GM13977 (cell line): ENCODE results near the gene CEBPB.

Experiments
- DNase-seq: peaks from one replicate; pipeline ENCODE4 v3.0.0; 2012; ENCODE audit warnings: low spot score
- in situ Hi-C: fragments of 300-500 bp; cut with MboI; formaldehyde crosslinking; loops from one replicate; pipeline ENCODE4 v1.12.0; 2022; ENCODE audit warnings: low sequenced_read_pairs, low pct_unique_long_range_greater_than_20kb, mixed read lengths, inconsistent platforms; ENCODE audit not compliant: unreplicated experiment
- TF ChIP-seq, protein P1 (sequence below): IDR thresholded peaks from 2 replicates; pipeline ENCODE4 v1.5.1; 2012; ENCODE audit warnings: mild to moderate bottlenecking, control low read depth; ENCODE audit not compliant: insufficient read depth; ENCODE audit errors: extremely low read depth, missing control alignments

The CEBPB gene

DNA sequence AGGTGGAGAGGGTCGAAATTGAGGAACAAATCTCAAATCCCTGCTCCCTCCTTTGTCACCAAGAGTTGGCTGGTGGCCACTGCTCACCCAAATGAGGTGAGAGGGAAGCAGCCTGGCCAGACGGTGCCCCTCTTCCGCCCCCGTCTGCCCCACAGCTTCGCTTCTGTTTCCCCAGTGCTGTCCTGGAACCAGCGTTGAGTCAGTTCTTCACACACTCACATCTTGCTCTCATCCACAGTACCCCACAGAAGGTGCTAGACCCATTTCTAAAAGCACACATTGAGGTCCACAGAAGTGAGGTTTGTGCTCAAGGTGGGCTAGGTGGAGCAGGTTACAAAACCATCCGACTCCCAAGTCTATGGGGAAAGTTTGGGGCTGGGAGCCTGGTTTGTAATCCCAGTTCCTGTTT is 3.8 kb downstream of the CEBPB start:
- TF ChIP-seq, protein P1, sequence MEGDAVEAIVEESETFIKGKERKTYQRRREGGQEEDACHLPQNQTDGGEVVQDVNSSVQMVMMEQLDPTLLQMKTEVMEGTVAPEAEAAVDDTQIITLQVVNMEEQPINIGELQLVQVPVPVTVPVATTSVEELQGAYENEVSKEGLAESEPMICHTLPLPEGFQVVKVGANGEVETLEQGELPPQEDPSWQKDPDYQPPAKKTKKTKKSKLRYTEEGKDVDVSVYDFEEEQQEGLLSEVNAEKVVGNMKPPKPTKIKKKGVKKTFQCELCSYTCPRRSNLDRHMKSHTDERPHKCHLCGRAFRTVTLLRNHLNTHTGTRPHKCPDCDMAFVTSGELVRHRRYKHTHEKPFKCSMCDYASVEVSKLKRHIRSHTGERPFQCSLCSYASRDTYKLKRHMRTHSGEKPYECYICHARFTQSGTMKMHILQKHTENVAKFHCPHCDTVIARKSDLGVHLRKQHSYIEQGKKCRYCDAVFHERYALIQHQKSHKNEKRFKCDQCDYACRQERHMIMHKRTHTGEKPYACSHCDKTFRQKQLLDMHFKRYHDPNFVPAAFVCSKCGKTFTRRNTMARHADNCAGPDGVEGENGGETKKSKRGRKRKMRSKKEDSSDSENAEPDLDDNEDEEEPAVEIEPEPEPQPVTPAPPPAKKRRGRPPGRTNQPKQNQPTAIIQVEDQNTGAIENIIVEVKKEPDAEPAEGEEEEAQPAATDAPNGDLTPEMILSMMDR = no peak
- DNase-seq = no peak
- in situ Hi-C loops = loop anchor here (25.0 kb wide), 1 partner anchor 207 kb away; the partner anchor contains the start of gene SNAI1

DNA sequence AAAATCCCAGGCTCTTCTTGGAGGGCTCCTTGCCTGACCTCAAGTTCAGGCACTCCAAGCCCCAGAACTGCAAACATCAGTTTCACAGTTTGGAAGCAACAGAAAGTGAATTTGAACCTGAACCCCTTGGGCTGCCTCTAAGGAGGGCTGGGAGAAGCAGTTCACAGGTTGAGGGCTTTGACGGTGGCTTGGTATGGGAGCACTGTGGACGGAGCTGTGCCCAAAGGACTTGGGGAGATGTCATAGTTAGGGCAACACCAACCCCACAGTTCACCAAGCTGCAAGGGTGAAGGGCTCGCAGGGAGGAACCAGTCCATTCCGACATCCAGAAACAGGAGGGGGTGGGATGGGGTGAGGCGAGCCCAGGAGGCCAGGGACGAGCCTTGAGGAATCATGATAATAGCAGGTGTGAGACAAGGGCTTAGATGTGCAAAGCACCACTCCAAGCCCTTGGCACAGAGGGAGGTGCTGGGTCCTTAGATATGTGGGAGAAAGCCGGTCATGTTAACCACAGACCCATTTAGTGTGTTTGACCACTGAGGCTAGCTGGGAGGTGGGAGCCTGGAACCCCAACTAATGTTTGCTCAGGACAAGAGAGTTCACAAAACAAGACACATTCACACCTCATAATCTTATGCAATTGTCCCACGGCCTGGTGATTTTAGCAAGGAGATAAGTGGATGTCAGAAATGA is 4.3 kb downstream of the CEBPB start:
- TF ChIP-seq, protein P1 = no peak
- DNase-seq = no peak
- in situ Hi-C loops = loop anchor here (25.0 kb wide), 1 partner anchor 208 kb away; the partner anchor contains the start of gene SNAI1

DNA sequence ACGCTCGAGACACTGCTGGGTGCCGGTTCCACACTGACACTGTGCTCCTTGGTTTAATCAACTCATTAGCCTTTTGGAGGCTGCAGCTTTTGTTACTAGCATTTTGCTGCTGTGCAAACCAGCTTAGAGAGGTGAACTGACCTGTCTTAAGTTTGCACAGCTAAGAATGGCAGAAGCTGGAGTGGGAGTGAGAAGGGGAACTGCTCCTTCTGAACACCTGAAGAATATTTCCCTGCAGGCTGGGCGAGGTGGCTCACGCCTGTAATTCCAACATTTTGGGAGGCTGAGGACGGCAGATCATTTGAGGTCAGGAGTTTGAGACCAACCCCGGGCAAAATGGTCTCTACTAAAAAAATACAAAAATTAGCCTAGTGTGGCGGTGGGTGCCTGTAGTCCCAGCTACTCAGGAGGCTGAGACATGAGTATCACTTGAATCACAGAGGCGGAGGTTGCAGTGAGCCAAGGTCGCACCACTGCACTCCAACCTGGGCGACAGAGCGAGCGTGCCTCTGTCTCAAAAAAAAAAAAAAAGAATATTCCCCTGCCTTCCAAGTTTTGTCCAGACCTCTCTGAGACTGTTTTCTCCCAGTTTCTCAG is 5.0 kb downstream of the CEBPB start:
- in situ Hi-C loops = loop anchor here (25.0 kb wide), 1 partner anchor 208 kb away; the partner anchor contains the start of gene SNAI1
- DNase-seq = no peak

DNA sequence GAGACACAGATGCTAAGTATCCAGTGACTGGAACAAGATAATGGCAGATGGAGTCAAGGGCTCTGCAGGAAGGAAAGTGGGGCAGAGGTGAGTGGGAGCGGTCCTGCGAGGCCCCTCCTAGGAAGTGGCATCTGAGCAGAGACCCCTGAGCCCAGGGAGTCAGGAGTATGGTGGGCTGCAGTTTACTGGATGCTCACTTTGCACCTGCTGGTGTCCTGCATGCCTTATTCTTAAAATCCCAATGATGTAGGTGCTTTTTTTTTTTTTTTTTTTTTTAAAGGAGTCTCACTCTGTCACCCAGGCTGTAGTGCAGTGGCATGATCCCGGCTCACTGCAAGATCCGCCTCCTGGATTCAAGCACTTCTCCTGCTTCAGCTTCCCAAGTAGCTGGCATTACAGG is 5.6 kb downstream of the CEBPB start:
- no peak for DNase-seq
- in situ Hi-C loops = loop anchor here (25.0 kb wide), 1 partner anchor 209 kb away; the partner anchor contains the start of gene SNAI1
- TF ChIP-seq, protein P1 = no peak

More for the DNA sequence above, 5.0 kb downstream of the CEBPB start:
- TF ChIP-seq, protein P1 = no peak

DNA sequence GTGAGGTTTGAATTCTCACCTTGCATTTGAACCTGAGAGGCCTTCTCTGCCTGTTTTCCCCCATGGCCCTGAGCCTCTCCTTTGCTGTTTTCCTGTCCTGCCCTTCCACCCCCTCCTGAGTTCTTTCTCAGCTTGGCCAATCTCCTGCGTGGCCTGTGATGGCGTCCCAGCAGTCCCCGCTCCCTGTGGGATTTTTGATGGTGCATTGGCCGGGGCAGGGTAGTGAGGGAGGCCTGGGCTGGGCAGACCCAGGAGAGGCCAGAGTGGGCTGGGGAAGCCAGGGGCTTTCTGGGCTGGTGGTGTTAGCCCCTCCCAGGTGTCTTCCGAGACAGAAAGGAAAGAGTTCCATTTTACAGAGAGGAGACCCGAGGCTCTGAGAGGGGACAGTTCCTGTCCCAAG is 6.3 kb downstream of the CEBPB start:
- TF ChIP-seq, protein P1 = no peak
- in situ Hi-C loops = loop anchor here (25.0 kb wide), 1 partner anchor 210 kb away; the partner anchor contains the start of gene SNAI1
- DNase-seq = no peak

DNA sequence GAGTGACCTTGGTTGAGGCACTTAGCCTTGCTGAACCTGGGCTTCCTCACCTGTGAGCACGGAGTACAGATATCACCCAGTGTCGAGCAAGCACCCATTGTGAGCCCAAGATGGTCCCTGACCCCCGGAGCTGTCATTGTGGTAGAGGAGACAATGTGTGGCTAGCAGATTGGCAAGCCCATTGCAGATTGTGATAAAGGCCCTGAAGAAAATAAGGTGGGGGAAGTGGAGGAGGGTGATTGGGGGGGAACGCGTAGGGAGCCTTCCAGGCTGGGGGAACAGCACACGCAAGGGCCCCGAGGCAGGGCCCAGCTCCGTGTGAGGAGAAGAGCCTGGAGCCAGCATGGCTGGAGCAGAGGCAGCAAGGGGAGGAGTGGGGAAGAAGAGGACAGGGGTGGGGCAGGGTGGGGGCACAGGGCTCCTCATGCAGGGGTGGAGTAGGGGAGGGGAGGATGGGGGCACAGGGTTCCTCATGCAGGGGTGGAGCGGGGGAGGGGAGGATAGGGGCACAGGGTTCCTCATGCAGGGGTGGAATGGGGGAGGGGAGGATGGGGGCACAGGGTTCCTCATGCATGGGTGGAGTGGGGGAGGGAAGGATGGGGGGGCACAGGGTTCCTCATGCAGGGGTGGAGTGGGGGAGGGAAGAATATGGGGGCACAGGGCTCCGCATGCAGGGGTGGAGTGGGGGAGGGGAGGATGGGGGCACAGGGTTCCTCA is 7.0 kb downstream of the CEBPB start:
- DNase-seq = no peak
- TF ChIP-seq, protein P1 = no peak
- in situ Hi-C loops = loop anchor here (25.0 kb wide), 1 partner anchor 210 kb away; the partner anchor contains the start of gene SNAI1
